HEK293 (cell line): ENCODE results near the gene SENP2.

ENCODE experiments used
- IKZF3 ChIP-seq: fragments of 450-650 bp; IDR thresholded peaks from 2 replicates; pipeline ENCODE4 v1.5.0; 2018; ENCODE audit warnings: missing biosample characterization, mild to moderate bottlenecking, missing genetic modification characterization, moderate library complexity
- MEIS1 ChIP-seq: sonication (generic); formaldehyde crosslinking; IDR thresholded peaks from 2 replicates; pipeline ENCODE4 v1.8.1; 2022; ENCODE audit warnings: missing genetic modification reagents, mild to moderate bottlenecking, borderline replicate concordance
- SCRT2 ChIP-seq: fragments of 450-650 bp; formaldehyde crosslinking; IDR thresholded peaks from 2 replicates; pipeline ENCODE4 v1.5.1; 2016; ENCODE audit warnings: missing biosample characterization, missing genetic modification characterization
- ZBTB20 ChIP-seq: fragments of 450-650 bp; formaldehyde crosslinking; IDR thresholded peaks from 2 replicates; pipeline ENCODE4 v1.5.1; 2016; ENCODE audit warnings: missing biosample characterization, missing genetic modification characterization
- ZBTB21 ChIP-seq: fragments of 450-650 bp; formaldehyde crosslinking; IDR thresholded peaks from 2 replicates; pipeline ENCODE4 v1.5.1; 2017; ENCODE audit warnings: missing biosample characterization, missing genetic modification characterization
- ZBTB26 ChIP-seq: fragments of 450-650 bp; formaldehyde crosslinking; optimal IDR thresholded peaks from 2 replicates; pipeline ENCODE3; 2016; ENCODE audit warnings: missing biosample characterization, mild to moderate bottlenecking, missing genetic modification characterization
- ZBTB44 ChIP-seq: fragments of 450-650 bp; IDR thresholded peaks from 2 replicates; pipeline ENCODE4 v1.5.1; 2018; ENCODE audit warnings: missing biosample characterization, mild to moderate bottlenecking, missing genetic modification characterization
- ZBTB8A ChIP-seq: fragments of 450-650 bp; formaldehyde crosslinking; IDR thresholded peaks from 2 replicates; pipeline ENCODE4 v1.5.1; 2016; ENCODE audit warnings: missing biosample characterization, missing genetic modification characterization
- ZFP41 ChIP-seq: fragments of 450-650 bp; formaldehyde crosslinking; IDR thresholded peaks from 2 replicates; pipeline ENCODE4 v1.5.1; 2016; ENCODE audit warnings: missing biosample characterization, missing genetic modification characterization, borderline replicate concordance
- ZNF146 ChIP-seq: fragments of 450-650 bp; formaldehyde crosslinking; IDR thresholded peaks from 2 replicates; pipeline ENCODE4 v1.5.1; 2016; ENCODE audit warnings: missing biosample characterization, missing genetic modification characterization
- ZNF155 ChIP-seq: fragments of 450-650 bp; formaldehyde crosslinking; IDR thresholded peaks from 2 replicates; pipeline ENCODE4 v1.5.1; 2016; ENCODE audit warnings: missing biosample characterization, missing genetic modification characterization
- ZNF157 ChIP-seq: fragments of 450-650 bp; formaldehyde crosslinking; IDR thresholded peaks from 2 replicates; pipeline ENCODE4 v1.5.1; 2016; ENCODE audit warnings: missing biosample characterization, missing genetic modification characterization
- ZNF24 ChIP-seq: fragments of 450-650 bp; formaldehyde crosslinking; IDR thresholded peaks from 2 replicates; pipeline ENCODE4 v1.5.1; 2016; ENCODE audit warnings: missing biosample characterization, missing genetic modification characterization
- ZNF324 ChIP-seq: fragments of 450-650 bp; formaldehyde crosslinking; IDR thresholded peaks from 2 replicates; pipeline ENCODE4 v1.5.1; 2016; ENCODE audit warnings: missing biosample characterization, missing genetic modification characterization
- ZNF354C ChIP-seq: fragments of 450-650 bp; formaldehyde crosslinking; IDR thresholded peaks from 2 replicates; pipeline ENCODE4 v1.5.1; 2016; ENCODE audit warnings: missing biosample characterization, missing genetic modification characterization, low read depth, borderline replicate concordance
- ZNF366 ChIP-seq: fragments of 450-650 bp; formaldehyde crosslinking; conservative IDR thresholded peaks from 2 replicates; pipeline ENCODE4 v1.5.1; 2016; ENCODE audit warnings: missing biosample characterization, missing genetic modification characterization
- ZNF433 ChIP-seq: fragments of 450-650 bp; formaldehyde crosslinking; IDR thresholded peaks from 2 replicates; pipeline ENCODE4 v1.5.1; 2016; ENCODE audit warnings: missing biosample characterization, missing genetic modification characterization, low read depth
- ZNF501 ChIP-seq: fragments of 450-650 bp; formaldehyde crosslinking; IDR thresholded peaks from 2 replicates; pipeline ENCODE4 v1.5.1; 2016; ENCODE audit warnings: missing biosample characterization, missing genetic modification characterization
- ZNF544 ChIP-seq: fragments of 450-650 bp; formaldehyde crosslinking; IDR thresholded peaks from 2 replicates; pipeline ENCODE4 v1.5.0; 2017; ENCODE audit warnings: missing biosample characterization, missing genetic modification characterization
- ZNF548 ChIP-seq: fragments of 450-650 bp; formaldehyde crosslinking; IDR thresholded peaks from 2 replicates; pipeline ENCODE4 v1.5.1; 2016; ENCODE audit warnings: missing biosample characterization, missing genetic modification characterization
- ZNF629 ChIP-seq: fragments of 450-650 bp; formaldehyde crosslinking; IDR thresholded peaks from 2 replicates; pipeline ENCODE4 v1.5.1; 2017; ENCODE audit warnings: missing biosample characterization, missing genetic modification characterization
- ZNF670 ChIP-seq: fragments of 450-650 bp; formaldehyde crosslinking; IDR thresholded peaks from 2 replicates; pipeline ENCODE4 v1.5.1; 2016; ENCODE audit warnings: missing biosample characterization, missing genetic modification characterization, low read depth
- ZNF677 ChIP-seq: fragments of 450-650 bp; IDR thresholded peaks from 2 replicates; pipeline ENCODE4 v1.5.0; 2018; ENCODE audit warnings: missing biosample characterization, mild to moderate bottlenecking, missing genetic modification characterization, moderate library complexity
- ZNF701 ChIP-seq: fragments of 450-650 bp; formaldehyde crosslinking; IDR thresholded peaks from 2 replicates; pipeline ENCODE4 v1.5.1; 2016; ENCODE audit warnings: missing biosample characterization, missing genetic modification characterization
- ZNF768 ChIP-seq: fragments of 450-650 bp; formaldehyde crosslinking; IDR thresholded peaks from 2 replicates; pipeline ENCODE4 v1.5.1; 2018; ENCODE audit warnings: missing biosample characterization, mild to moderate bottlenecking, missing genetic modification characterization
- ZSCAN18 ChIP-seq: fragments of 450-650 bp; formaldehyde crosslinking; IDR thresholded peaks from 2 replicates; pipeline ENCODE4 v1.5.1; 2016; ENCODE audit warnings: missing biosample characterization, missing genetic modification characterization
- ZSCAN23 ChIP-seq: fragments of 450-650 bp; formaldehyde crosslinking; IDR thresholded peaks from 2 replicates; pipeline ENCODE4 v1.5.1; 2016; ENCODE audit warnings: missing biosample characterization, missing genetic modification characterization
- ZSCAN4 ChIP-seq: fragments of 450-650 bp; formaldehyde crosslinking; IDR thresholded peaks from 2 replicates; pipeline ENCODE4 v1.5.1; 2017; ENCODE audit warnings: missing biosample characterization, missing genetic modification characterization
- TF ChIP-seq, protein P1 (sequence below): fragments of 450-650 bp; formaldehyde crosslinking; conservative IDR thresholded peaks from 2 replicates; pipeline ENCODE4 v1.5.1; 2016; ENCODE audit warnings: low read depth, missing biosample characterization, missing genetic modification characterization
- TF ChIP-seq, protein P2 (sequence below): fragments of 450-650 bp; formaldehyde crosslinking; IDR thresholded peaks from 2 replicates; pipeline ENCODE4 v1.5.1; 2016; ENCODE audit warnings: missing biosample characterization, missing genetic modification characterization

SENP2 gene

DNA sequence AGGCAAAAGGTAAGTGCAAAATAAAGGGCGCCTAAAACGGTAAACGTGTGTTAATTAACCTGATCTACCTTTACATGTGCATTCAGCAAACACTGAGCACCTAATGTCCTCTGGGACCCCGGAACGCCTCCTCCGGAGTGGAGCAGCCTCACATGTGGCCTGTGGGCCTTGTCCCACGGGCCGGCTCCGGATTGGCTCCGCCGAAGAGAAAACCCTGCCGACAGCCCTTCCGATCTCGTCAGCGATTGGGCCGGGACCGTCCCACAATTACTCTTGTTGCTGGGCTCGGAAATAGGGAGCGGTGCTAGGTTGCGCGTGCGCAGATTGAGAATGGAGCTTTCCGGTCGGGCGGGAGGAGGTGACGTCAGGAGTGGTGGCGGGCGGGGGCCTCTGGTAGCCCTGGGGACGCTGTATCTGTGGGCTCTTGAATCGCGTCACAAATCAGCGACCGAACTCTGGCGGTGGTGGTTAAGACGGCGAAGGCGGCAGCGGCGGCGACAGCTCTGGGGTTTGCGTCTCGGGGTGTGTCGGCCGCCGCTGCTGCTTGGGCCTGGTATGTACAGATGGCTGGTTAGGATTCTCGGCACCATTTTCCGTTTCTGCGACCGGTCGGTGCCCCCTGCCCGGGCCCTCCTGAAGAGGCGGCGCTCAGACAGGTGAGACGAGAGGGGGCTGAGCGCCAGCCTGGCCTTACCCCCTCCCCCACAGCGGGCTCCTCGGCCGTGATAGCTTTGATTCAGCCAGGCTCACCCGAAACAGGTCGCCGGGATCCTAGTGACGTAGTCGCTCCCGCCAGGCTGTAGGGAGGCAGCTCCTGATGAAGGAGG, at the start of gene SENP2 (continued):
- no peak for TF ChIP-seq ZFP41
- TF ChIP-seq, protein P1, sequence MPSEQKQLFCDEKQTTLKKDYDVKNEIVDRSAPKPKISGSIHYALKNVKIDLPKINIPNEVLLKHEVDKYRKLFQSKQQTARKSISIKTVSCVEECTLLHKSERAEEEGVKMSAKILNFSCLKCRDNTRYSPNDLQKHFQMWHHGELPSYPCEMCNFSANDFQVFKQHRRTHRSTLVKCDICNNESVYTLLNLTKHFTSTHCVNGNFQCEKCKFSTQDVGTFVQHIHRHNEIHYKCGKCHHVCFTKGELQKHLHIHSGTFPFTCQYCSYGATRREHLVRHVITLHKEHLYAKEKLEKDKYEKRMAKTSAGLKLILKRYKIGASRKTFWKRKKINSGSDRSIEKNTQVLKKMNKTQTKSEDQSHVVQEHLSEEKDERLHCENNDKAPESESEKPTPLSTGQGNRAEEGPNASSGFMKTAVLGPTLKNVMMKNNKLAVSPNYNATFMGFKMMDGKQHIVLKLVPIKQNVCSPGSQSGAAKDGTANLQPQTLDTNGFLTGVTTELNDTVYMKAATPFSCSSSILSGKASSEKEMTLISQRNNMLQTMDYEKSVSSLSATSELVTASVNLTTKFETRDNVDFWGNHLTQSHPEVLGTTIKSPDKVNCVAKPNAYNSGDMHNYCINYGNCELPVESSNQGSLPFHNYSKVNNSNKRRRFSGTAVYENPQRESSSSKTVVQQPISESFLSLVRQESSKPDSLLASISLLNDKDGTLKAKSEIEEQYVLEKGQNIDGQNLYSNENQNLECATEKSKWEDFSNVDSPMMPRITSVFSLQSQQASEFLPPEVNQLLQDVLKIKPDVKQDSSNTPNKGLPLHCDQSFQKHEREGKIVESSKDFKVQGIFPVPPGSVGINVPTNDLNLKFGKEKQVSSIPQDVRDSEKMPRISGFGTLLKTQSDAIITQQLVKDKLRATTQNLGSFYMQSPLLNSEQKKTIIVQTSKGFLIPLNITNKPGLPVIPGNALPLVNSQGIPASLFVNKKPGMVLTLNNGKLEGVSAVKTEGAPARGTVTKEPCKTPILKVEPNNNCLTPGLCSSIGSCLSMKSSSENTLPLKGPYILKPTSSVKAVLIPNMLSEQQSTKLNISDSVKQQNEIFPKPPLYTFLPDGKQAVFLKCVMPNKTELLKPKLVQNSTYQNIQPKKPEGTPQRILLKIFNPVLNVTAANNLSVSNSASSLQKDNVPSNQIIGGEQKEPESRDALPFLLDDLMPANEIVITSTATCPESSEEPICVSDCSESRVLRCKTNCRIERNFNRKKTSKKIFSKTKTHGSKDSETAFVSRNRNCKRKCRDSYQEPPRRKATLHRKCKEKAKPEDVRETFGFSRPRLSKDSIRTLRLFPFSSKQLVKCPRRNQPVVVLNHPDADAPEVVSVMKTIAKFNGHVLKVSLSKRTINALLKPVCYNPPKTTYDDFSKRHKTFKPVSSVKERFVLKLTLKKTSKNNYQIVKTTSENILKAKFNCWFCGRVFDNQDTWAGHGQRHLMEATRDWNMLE = no peak
- peak; percentile 86 for TF ChIP-seq ZNF501 (tag by site-specific recombination)
- TF ChIP-seq ZBTB8A (tag by site-specific recombination) = peak; percentile 63
- TF ChIP-seq ZNF433 = no peak
- no peak for TF ChIP-seq ZNF677 (tag by site-specific recombination)
- peak; percentile 46; the same call in 1 of the 2 replicates for TF ChIP-seq ZBTB20
- no peak for TF ChIP-seq MEIS1 (CRISPR knock-in tag)
- peak; percentile 87; the same call in 1 of the 2 replicates for TF ChIP-seq SCRT2 (tag by site-specific recombination)
- no peak for TF ChIP-seq ZNF155 (tag by site-specific recombination)
- TF ChIP-seq ZNF324 = peak; percentile 85
- TF ChIP-seq ZNF24 (tag by site-specific recombination) = peak; percentile 75
- no peak for TF ChIP-seq ZBTB44 (tag by site-specific recombination)
- TF ChIP-seq IKZF3 (tag by site-specific recombination) = no peak
- TF ChIP-seq ZNF146 (tag by site-specific recombination) = no peak
- TF ChIP-seq ZNF701 (tag by site-specific recombination) = no peak
- no peak for TF ChIP-seq ZNF544 (tag by site-specific recombination)
- TF ChIP-seq ZNF157 (tag by site-specific recombination) = no peak
- TF ChIP-seq ZNF548 (tag by site-specific recombination) = no peak
- peak; percentile 94 for TF ChIP-seq ZBTB21
- TF ChIP-seq ZSCAN18 = no peak
- TF ChIP-seq ZNF354C = no peak
- TF ChIP-seq ZSCAN4 (tag by site-specific recombination) = no peak
- no peak for TF ChIP-seq ZNF670 (tag by site-specific recombination)
- no peak for TF ChIP-seq ZNF768 (tag by site-specific recombination)
- no peak; the same call in 1 of the 2 replicates for TF ChIP-seq ZNF366 (tag by site-specific recombination)
- TF ChIP-seq ZBTB26 = no peak
- TF ChIP-seq ZSCAN23 (tag by site-specific recombination) = no peak
- TF ChIP-seq, protein P2, sequence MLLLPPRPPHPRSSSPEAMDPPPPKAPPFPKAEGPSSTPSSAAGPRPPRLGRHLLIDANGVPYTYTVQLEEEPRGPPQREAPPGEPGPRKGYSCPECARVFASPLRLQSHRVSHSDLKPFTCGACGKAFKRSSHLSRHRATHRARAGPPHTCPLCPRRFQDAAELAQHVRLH (tag by site-specific recombination) = peak; percentile 4; the same call in 1 of the 2 replicates
- TF ChIP-seq ZNF629 (tag by site-specific recombination) = peak; percentile 97
